OCI-LY1 (cell line): Measurements from ENCODE around the gene NABP2.

Source experiments
- EZH2 ChIP-seq: fragments of 200-600 bp; sonication (generic), shearing (Covaris generic); IDR thresholded peaks from 2 replicates; pipeline ENCODE4 v1.8.0; 2017; ENCODE audit warnings: borderline replicate concordance, mixed run types, mild to moderate bottlenecking, antibody characterized with exemption, low read length, moderate library complexity, mixed read lengths
- TF ChIP-seq, protein P1 (sequence below): fragments of 200-600 bp; sonication (generic), shearing (Covaris generic); IDR thresholded peaks from 2 replicates; pipeline ENCODE4 v1.5.1; 2017; ENCODE audit warnings: mild to moderate bottlenecking, antibody characterized with exemption, low read length, moderate library complexity, mixed read lengths

DNA sequence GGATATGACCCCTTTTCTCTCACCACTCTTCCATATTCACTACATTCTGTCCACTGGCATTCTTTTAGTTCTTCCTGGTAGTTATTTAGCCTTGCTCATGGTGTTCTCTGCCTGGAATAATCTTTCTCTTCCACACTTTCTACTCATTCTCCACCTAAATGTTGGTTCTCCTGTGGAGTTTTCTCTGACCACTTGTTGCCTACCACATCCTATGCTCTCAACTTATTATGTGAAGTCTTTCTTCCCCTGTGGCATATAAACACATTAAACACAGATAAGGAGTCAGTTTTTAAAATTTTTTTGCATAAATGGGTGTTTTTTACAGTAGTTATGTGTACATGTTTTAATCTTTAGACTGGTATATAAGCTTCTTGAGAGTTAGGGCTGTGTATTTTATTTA lies 31.6 kb upstream of the NABP2 start:
- TF ChIP-seq, protein P1, sequence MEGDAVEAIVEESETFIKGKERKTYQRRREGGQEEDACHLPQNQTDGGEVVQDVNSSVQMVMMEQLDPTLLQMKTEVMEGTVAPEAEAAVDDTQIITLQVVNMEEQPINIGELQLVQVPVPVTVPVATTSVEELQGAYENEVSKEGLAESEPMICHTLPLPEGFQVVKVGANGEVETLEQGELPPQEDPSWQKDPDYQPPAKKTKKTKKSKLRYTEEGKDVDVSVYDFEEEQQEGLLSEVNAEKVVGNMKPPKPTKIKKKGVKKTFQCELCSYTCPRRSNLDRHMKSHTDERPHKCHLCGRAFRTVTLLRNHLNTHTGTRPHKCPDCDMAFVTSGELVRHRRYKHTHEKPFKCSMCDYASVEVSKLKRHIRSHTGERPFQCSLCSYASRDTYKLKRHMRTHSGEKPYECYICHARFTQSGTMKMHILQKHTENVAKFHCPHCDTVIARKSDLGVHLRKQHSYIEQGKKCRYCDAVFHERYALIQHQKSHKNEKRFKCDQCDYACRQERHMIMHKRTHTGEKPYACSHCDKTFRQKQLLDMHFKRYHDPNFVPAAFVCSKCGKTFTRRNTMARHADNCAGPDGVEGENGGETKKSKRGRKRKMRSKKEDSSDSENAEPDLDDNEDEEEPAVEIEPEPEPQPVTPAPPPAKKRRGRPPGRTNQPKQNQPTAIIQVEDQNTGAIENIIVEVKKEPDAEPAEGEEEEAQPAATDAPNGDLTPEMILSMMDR = no peak
- TF ChIP-seq EZH2 = no peak
